Measurements from ENCODE around the gene DENND4A. TPM values are rescaled to one million over a fixed set of nuclear protein-coding genes. Genes with fewer than 3 reads are reported as not detected.
"Not testable (repeated sequence)": the region's sequence is repeated elsewhere in the genome, so short reads cannot be mapped to it uniquely, and the experiment has no call there.

Gene DENND4A
- total and polyA plus RNA-seq, 2 experiments from 2014 or later, result 5.6 to 10.9 TPM

GRCh38 chr15:65740148-65740547 is 51.9 kb downstream of the DENND4A start:
- peaks cover 11% of the 10 kb centered on the region; the same call in 1 of the 2 replicates for H3K36me3 ChIP-seq (ENCODE audit: low read depth)
- no peaks in the 10 kb centered on the region for H3K79me2 ChIP-seq (ENCODE audit: insufficient read depth)
- no peaks in the 10 kb centered on the region for H4K20me1 ChIP-seq (ENCODE audit: insufficient read depth)
- no peaks in the 10 kb centered on the region for H3K9me3 ChIP-seq (ENCODE audit: low read depth)
- H3F3A ChIP-seq (ENCODE audit: insufficient read depth), result no peaks in the 10 kb centered on the region
- in situ Hi-C loops (cut with MboI), result no loop called here
- no peak overlapping the region for H3K4me2 ChIP-seq (ENCODE audit: unreplicated experiment)
- no peak overlapping the region for H2AFZ ChIP-seq
- no peaks in the 10 kb centered on the region for H3K27me3 ChIP-seq (replicated peaks; ENCODE audit: insufficient read depth)
- H3K4me3 ChIP-seq, result no peak overlapping the region
- DNase-seq, result no peak
- TF ChIP-seq EZH2phosphoT487 (IDR thresholded peaks at IDR 0.05; ENCODE audit: insufficient read depth, low read depth), result no peak
- no peak for TF ChIP-seq EZH2 (IDR thresholded peaks at IDR 0.05; ENCODE audit: insufficient read depth, poor library complexity, severe bottlenecking)
- no peaks in the 10 kb centered on the region for H3K9me2 ChIP-seq (ENCODE audit: insufficient read depth)
- no peak overlapping the region for H3K9ac ChIP-seq
- H3K4me1 ChIP-seq (ENCODE audit: insufficient read depth), result no peaks in the 10 kb centered on the region
- 96% methylated on average over 4 to 5 of the region's 5 CpGs for WGBS, 2 experiments (ENCODE audit: low coverage in 1 of 2, low lambda C conversion rate in 2 of 2, missing lambda C conversion rate in 2 of 2)
- no peak overlapping the region for H3K27ac ChIP-seq

DNA sequence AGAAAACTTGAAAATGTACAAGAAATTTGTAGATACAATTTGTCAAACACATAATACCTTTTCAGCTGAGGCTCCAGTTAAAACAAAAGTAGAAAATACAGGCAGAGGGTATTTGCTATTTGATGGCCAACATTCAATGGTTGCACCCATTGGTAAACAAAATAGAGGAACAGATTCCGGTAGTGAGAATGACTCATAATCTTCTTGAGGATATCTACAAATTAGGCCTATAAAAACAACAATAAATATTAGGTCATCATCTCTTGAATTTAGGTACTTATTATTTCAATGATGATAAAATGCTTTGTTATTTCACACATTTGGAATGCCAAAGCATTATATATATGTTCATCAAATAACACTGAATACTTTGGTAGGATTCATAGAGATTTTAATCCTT is 53.4 kb downstream of the DENND4A start:
- Histone ChIP-seq H3F3A (ENCODE audit: insufficient read depth) (no peaks in the 10 kb centered on the region), H2AFZ (no peak overlapping the region), H3K27me3 (replicated peaks; ENCODE audit: insufficient read depth) (no peaks in the 10 kb centered on the region), H3K9ac (no peak overlapping the region), H3K9me3 (ENCODE audit: low read depth) (no peaks in the 10 kb centered on the region), H4K20me1 (ENCODE audit: insufficient read depth) (no peaks in the 10 kb centered on the region), H3K27ac (no peak overlapping the region), H3K4me2 (ENCODE audit: unreplicated experiment) (no peak overlapping the region), H3K79me2 (ENCODE audit: insufficient read depth) (no peaks in the 10 kb centered on the region), H3K4me3 (no peak overlapping the region), H3K4me1 (ENCODE audit: insufficient read depth) (no peaks in the 10 kb centered on the region), H3K36me3 (ENCODE audit: low read depth) (peaks cover 11% of the 10 kb centered on the region; the same call in 1 of the 2 replicates), H3K9me2 (ENCODE audit: insufficient read depth) (no peaks in the 10 kb centered on the region)
- TF ChIP-seq EZH2 (IDR thresholded peaks at IDR 0.05; ENCODE audit: insufficient read depth, poor library complexity, severe bottlenecking) (no peak), EZH2phosphoT487 (IDR thresholded peaks at IDR 0.05; ENCODE audit: insufficient read depth, low read depth) (no peak)
- in situ Hi-C loops (cut with MboI), result no loop called here
- 23 to 38% methylated on average over 1 of the region's 1 CpG for WGBS, 2 experiments (ENCODE audit: low coverage in 1 of 2, low lambda C conversion rate in 2 of 2, missing lambda C conversion rate in 2 of 2)
- no peak for DNase-seq

DNA sequence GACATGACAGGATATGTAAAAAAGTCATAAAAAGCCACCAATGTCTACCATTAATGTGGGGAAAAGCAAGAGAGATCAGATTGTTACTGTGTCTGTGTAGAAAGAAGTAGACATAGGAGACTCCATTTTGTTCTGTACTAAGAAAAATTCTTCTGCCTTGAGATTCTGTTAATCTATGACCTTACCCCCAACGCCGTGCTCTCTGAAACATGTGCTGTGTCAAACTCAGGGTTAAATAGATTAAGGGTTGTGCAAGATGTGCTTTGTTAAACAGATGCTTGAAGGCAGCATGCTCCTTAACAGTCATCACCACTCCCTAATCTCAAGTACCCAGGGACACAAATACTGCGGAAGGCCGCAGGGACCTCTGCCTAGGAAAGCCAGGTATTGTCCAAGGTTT is 58.5 kb downstream of the DENND4A start:
- in situ Hi-C loops (cut with MboI), result not testable (repeated sequence)

DNA sequence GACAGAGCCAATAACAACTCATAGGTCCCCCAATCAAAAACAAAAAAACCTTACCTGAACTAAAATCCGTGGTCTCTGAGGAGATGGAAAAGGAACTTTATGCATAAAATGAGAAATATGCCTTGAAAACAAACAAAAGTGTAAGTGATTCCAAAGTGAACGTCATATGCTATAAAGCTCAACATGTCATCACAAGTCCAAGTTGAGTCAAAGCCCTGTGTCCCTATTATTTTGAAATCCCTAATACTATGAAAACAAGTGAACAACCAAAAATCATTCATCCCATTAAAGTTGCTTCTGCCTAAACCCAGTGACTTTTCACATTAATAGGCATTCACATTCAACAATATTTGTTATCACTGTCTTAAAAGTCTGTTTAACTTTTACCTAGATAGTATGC is 59.4 kb downstream of the DENND4A start:
- H3K27ac ChIP-seq, result no peak overlapping the region
- WGBS, 2 experiments (ENCODE audit: low coverage in 1 of 2, low lambda C conversion rate in 2 of 2, missing lambda C conversion rate in 2 of 2), result 97 to 98% methylated on average over 2 of the region's 2 CpGs
- no peak overlapping the region for H3K4me2 ChIP-seq (ENCODE audit: unreplicated experiment)
- no peaks in the 10 kb centered on the region for H3K9me2 ChIP-seq (ENCODE audit: insufficient read depth)
- no peaks in the 10 kb centered on the region for H3K79me2 ChIP-seq (ENCODE audit: insufficient read depth)
- H3K4me1 ChIP-seq (ENCODE audit: insufficient read depth), result peaks cover 25% of the 10 kb centered on the region
- in situ Hi-C loops (cut with MboI), result no loop called here
- H3K36me3 ChIP-seq (ENCODE audit: low read depth), result 0 out of 2 replicates have a peak, but pooled peaks cover 5% of the 10 kb centered on the region
- H4K20me1 ChIP-seq (ENCODE audit: insufficient read depth), result no peaks in the 10 kb centered on the region
- no peak overlapping the region for H3K9ac ChIP-seq
- no peak overlapping the region for H2AFZ ChIP-seq
- no peak overlapping the region for H3K4me3 ChIP-seq
- H3K27me3 ChIP-seq (replicated peaks; ENCODE audit: insufficient read depth), result no peaks in the 10 kb centered on the region
- H3F3A ChIP-seq (ENCODE audit: insufficient read depth), result no peaks in the 10 kb centered on the region
- TF ChIP-seq EZH2 (IDR thresholded peaks at IDR 0.05; ENCODE audit: insufficient read depth, poor library complexity, severe bottlenecking), result no peak
- TF ChIP-seq EZH2phosphoT487 (IDR thresholded peaks at IDR 0.05; ENCODE audit: insufficient read depth, low read depth), result no peak
- DNase-seq, result no peak
- H3K9me3 ChIP-seq (ENCODE audit: low read depth), result no peaks in the 10 kb centered on the region

More for the DNA sequence above, 58.5 kb downstream of the DENND4A start:
- not testable (repeated sequence) for H2AFZ ChIP-seq; H3K4me2 ChIP-seq (ENCODE audit: unreplicated experiment); H3K9me2 ChIP-seq (ENCODE audit: insufficient read depth); DNase-seq; H3K27me3 ChIP-seq (replicated peaks; ENCODE audit: insufficient read depth); H3K79me2 ChIP-seq (ENCODE audit: insufficient read depth); H3K4me3 ChIP-seq; H3F3A ChIP-seq (ENCODE audit: insufficient read depth); H3K27ac ChIP-seq; H3K9me3 ChIP-seq (ENCODE audit: low read depth); H3K9ac ChIP-seq; H4K20me1 ChIP-seq (ENCODE audit: insufficient read depth)
- 90 to 94% methylated on average over 4 of the region's 4 CpGs for WGBS, 2 experiments (ENCODE audit: low coverage in 1 of 2, low lambda C conversion rate in 2 of 2, missing lambda C conversion rate in 2 of 2)
- Histone ChIP-seq H3K4me1 (ENCODE audit: insufficient read depth) (peaks cover 25% of the 10 kb centered on the region), H3K36me3 (ENCODE audit: low read depth) (peaks cover 14% of the 10 kb centered on the region; the same call in 1 of the 2 replicates)

DNA sequence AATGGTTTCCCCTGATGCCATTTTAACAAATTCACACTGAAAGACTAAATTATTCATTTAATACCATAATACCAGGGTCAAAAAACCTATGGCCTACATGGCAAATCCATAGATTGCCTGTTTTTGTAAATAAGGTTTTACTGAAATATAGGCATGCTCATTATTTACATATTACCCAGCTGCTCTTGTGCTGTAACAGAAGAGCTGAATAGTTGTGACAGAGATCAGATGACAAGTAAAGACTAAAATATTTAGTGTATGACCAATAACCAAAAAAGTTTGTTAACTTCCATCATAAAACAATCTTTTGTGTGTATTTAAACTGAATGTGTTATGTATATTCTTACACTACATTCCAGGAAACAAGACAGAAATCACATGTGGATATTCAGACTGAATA is 60.2 kb downstream of the DENND4A start:
- no peak overlapping the region for H3K4me3 ChIP-seq
- no peaks in the 10 kb centered on the region for H3K79me2 ChIP-seq (ENCODE audit: insufficient read depth)
- H3K9ac ChIP-seq, result no peak overlapping the region; the same call in 1 of the 2 replicates
- TF ChIP-seq EZH2 (IDR thresholded peaks at IDR 0.05; ENCODE audit: insufficient read depth, poor library complexity, severe bottlenecking) (no peak), EZH2phosphoT487 (IDR thresholded peaks at IDR 0.05; ENCODE audit: insufficient read depth, low read depth) (no peak)
- 0 out of 2 replicates have a peak, but pooled peaks cover 5% of the 10 kb centered on the region for H3K36me3 ChIP-seq (ENCODE audit: low read depth)
- H2AFZ ChIP-seq, result no peak overlapping the region
- H3K4me2 ChIP-seq (ENCODE audit: unreplicated experiment), result peak overlapping the region; percentile 24
- no peaks in the 10 kb centered on the region for H3K9me2 ChIP-seq (ENCODE audit: insufficient read depth)
- DNase-seq, result peak; percentile 33
- H3K9me3 ChIP-seq (ENCODE audit: low read depth), result no peaks in the 10 kb centered on the region
- no peaks in the 10 kb centered on the region for H4K20me1 ChIP-seq (ENCODE audit: insufficient read depth)
- H3F3A ChIP-seq (ENCODE audit: insufficient read depth), result no peaks in the 10 kb centered on the region
- H3K27me3 ChIP-seq (replicated peaks; ENCODE audit: insufficient read depth), result no peaks in the 10 kb centered on the region
- no peak overlapping the region for H3K27ac ChIP-seq
- in situ Hi-C loops (cut with MboI), result no loop called here
- H3K4me1 ChIP-seq (ENCODE audit: insufficient read depth), result peaks cover 25% of the 10 kb centered on the region

All from GM23248 (cell line).